ENCODE measurements around the gene RDH11. TPM values are rescaled to one million over a fixed set of nuclear protein-coding genes. Genes with fewer than 3 reads are reported as not detected.

RDH11 gene
- total RNA-seq, 1 donor from 2014 or later, result 25.1 TPM

DNA sequence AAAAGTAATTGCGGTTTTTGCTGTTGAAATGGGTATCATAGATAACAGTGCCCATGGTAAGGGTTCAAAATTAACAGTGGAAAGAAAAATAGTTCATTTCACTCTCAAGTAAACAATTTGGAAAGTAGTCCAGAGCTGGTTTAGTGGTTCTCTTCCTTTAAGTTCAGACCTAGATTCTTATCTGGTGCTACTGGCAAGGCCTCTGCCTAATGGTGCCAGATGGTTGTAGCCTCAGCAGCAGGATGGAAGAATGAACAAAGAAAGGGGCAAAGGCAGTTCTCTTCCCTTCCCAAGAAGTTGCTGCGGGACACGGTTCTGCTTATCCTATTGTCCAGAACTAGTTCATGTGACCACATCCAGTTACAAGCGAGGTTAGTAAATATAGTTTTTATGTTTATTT is 65.4 kb downstream of the RDH11 start:
- H3K27ac ChIP-seq, result no peak overlapping the region
- DNase-seq (ENCODE audit: low spot score in 2 of 2), result no peak
- H3K27me3 ChIP-seq, result no peaks in the 10 kb centered on the region
- no peak overlapping the region for H3K4me3 ChIP-seq
- intact Hi-C loops (cut with DNase I), result no loop called here
- no peaks in the 10 kb centered on the region for H3K4me1 ChIP-seq
- no peaks in the 10 kb centered on the region for H3K36me3 ChIP-seq
- TF ChIP-seq, protein P1, sequence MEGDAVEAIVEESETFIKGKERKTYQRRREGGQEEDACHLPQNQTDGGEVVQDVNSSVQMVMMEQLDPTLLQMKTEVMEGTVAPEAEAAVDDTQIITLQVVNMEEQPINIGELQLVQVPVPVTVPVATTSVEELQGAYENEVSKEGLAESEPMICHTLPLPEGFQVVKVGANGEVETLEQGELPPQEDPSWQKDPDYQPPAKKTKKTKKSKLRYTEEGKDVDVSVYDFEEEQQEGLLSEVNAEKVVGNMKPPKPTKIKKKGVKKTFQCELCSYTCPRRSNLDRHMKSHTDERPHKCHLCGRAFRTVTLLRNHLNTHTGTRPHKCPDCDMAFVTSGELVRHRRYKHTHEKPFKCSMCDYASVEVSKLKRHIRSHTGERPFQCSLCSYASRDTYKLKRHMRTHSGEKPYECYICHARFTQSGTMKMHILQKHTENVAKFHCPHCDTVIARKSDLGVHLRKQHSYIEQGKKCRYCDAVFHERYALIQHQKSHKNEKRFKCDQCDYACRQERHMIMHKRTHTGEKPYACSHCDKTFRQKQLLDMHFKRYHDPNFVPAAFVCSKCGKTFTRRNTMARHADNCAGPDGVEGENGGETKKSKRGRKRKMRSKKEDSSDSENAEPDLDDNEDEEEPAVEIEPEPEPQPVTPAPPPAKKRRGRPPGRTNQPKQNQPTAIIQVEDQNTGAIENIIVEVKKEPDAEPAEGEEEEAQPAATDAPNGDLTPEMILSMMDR (IDR thresholded peaks at IDR 0.05), result no peak
- no peaks in the 10 kb centered on the region for H3K9me3 ChIP-seq

DNA sequence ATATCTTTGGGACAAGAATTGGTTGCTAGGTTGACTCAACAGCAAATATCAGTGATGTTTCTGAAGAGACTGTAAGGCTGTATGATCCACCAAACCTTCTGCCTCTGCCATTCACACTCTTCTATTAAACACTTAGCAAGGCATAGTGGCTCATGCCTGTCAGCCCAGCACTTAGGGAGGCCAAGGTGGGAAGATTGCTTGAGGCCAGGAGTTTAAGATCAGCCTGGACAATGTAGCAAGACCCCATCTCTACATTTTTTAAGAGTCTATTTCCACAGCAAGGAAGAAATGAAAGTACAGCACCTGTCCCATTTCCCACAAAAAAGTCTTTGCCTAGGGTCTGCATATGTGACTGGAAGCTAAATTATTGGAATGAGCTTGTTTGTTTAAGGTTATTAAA is 68.0 kb downstream of the RDH11 start:
- H3K27me3 ChIP-seq, result no peaks in the 10 kb centered on the region
- no peak overlapping the region for H3K27ac ChIP-seq
- H3K9me3 ChIP-seq, result no peaks in the 10 kb centered on the region
- DNase-seq (ENCODE audit: low spot score in 2 of 2), result no peak
- intact Hi-C loops (cut with DNase I), result loop anchor here (10.0 kb wide), 1 partner anchor 1987 kb away; the partner anchor contains the start of gene SUSD6
- H3K4me1 ChIP-seq, result peaks cover 2 to 9% of the 10 kb centered on the region in 2 donors
- H3K36me3 ChIP-seq, result no peaks in the 10 kb centered on the region
- H3K4me3 ChIP-seq, result no peak overlapping the region
- TF ChIP-seq, protein P1 (IDR thresholded peaks at IDR 0.05), result no peak

Other genes with a start within 250 kb of the RDH11 start
- gene TMEM229B, start 207.0 kb downstream of the RDH11 start, total RNA-seq, result 5.5 TPM
- 15.0 TPM for gene PLEKHH1, start 162.5 kb downstream of the RDH11 start, total RNA-seq
- gene PIGH, start 95.5 kb downstream of the RDH11 start, total RNA-seq, result 20.9 TPM
- 10.1 TPM for gene ARG2, start 75.8 kb downstream of the RDH11 start, total RNA-seq
- gene VTI1B, start 21.1 kb downstream of the RDH11 start, total RNA-seq, result 43.2 TPM
- gene RDH12, start 6.1 kb upstream of the RDH11 start, total RNA-seq, result not detected
- 19.3 TPM for gene ZFYVE26, start 120.8 kb upstream of the RDH11 start, total RNA-seq
- gene RAD51B, start 124.0 kb upstream of the RDH11 start, total RNA-seq, result not detected